GM19035 (cell line): ENCODE data around the gene NTNG1.
A peak's percentile ranks its signal among the peaks of the same experiment; 100 is the strongest.
"Not testable (repeated sequence)": the region's sequence is repeated elsewhere in the genome, so short reads cannot be mapped to it uniquely, and the experiment has no call there.

Experiments used
- ATAC-seq: cut with Tn5 transposase; IDR thresholded peaks from one replicate; pipeline ENCODE4 v1.9.1; 2021; ENCODE audit not compliant: unreplicated experiment

NTNG1 gene

DNA sequence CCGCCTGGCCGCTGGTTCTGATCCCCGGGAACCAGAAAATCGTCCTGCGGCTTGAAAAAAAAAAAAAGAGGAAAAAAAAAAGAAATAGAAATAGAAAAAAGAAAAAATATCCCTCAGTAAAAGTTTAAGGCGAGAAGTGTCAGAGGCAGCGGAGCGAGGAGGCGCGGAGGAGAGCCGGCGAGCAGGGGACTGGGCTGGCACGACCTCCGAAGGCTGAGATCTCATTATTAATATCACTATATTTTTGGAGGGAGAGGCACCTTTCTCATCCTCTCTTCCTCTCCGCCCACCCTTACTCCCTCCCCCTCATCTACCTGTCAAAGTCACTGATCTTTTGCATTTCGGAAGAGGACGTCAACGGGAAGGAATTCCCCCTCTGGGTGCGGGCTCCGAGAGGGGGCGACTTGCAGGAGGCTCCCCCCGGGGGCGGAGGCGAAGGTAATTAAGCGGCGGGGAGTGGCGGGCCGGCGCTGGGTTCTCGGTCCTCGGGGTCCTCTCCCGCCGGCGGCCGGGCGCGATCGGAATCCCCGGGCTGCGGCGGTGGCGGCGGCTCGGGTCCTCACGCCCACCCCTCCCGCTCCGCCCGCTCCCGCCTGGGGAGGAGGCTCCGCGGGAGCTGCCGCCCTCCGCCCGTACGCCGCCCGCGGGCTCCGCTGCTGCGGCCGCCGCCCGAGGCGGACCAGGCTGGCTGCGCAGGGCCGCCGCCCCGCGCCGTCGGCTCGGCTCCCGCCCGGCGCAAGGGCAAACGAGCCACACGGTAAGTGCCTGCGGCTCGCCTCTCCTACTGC, at the start of gene NTNG1:
TSS of gene NTNG1 (plus strand) at position 337 of the 788 bp plus-strand sequence.
- peak; percentile 54 for ATAC-seq

DNA sequence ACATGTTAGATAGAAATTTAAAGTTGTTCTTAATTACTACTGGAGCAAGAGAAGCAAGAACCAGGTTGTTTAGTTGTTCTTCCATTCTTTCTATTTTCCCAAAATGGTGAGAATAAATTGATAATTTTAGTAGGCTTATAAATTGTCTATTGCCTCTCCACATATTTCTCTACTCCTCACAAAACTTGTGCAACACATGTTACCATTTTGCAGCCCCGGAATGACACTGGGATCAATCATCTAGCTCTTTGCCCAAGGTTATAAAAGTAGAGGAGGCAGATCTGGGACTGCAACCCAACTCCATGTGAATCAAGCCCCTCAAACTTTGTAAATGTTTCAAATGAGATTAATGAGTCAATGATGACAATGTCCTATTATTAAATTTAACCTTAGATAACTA, 49.4 kb upstream of the NTNG1 start:
- ATAC-seq, result no peak

- ATAC-seq, result not testable (repeated sequence)
These were observed 47.4 kb upstream of the NTNG1 start for GRCh38 chr1:107093395-107093794.

- ATAC-seq, result no peak
These were observed 45.2 kb upstream of the NTNG1 start for GRCh38 chr1:107095647-107096046.

DNA sequence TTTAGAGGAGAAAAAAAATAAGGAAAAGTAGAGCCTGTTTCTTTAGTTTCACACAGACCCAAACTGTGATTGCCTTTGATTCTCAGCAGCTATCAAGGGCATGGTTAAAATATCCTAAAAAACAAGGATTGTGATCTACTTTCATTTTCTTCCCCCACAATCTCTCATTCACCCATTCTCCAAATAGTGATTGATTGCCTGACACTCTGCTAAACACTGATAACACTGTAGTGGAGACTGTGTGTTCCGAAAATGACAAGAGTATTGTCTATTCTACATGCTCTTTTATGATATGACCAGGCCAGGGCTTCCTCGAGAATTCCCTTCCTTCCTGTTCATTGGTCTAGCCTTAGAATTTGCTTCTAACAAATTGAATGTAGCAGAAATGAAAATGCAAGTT, 44.1 kb upstream of the NTNG1 start:
- no peak for ATAC-seq

DNA sequence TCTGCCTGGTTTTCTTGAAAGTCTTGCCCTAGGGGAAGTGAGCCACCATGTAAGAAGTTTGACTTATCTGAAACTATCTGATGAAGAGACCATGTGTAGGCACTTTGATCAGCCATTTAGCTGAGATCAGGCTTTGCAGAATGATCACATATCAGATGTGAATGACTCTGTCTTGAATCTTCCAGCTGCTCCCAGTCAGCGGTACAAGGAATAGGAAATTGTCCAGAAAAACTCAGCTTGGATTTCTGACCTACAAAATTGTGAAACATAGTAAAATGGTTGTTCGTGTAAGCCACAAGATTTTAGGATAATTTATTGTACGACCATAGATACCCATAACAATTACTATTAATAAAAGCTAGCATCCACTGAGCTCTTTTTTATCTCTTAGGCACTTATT, 41.9 kb upstream of the NTNG1 start:
- ATAC-seq, result no peak

DNA sequence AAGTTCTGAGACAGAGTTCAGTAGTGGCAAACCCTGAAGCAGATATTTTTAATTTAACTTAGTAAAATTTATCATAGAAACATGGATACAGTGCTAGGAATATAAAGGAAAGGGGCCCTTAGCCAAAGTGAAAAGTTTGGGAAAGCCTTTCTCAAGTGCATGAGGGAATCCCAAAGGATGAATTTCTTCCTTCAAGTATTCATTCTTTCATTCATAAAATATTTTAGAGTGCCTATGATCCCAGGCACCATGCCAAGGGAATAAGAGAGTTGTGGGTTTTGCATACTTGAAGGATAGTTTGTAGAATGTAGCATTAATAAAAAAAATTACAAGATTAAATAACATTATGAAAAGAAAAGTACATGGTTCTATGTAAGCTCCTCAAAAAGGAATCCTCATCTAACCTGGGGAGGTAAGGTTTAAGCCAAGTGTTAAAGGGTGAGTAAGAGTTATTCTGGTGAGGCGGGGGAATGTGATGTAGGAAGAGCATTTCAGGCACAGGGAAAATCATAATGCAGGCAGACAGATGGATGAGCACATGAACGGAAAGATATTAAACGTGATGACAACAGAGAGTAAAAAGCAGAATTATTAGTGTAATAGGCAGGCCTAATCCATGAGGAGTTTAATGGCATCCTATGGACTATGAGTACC, 40.4 kb upstream of the NTNG1 start:
- ATAC-seq, result no peak

DNA sequence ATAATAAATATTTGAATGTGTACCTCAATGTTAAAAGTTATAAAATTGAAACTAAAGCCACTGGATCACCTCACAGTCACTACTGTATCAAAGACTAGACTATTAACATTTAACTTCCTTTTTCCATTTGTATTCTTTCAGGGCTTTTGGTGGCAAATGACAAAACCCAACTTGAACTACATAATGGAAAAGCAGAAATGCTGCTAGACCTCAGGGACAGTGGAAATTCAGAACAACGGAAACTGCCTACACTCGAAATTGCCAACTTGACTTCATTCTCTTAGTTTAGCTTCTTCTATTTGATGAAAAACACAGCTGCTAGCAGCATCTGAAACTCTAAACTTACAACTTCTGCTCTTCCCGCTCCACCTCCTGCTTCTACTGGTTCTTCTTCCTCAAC, 34.9 kb upstream of the NTNG1 start:
- ATAC-seq, result no peak

GRCh38 chr1:107110326-107110725, 30.5 kb upstream of the NTNG1 start:
- no peak for ATAC-seq

DNA sequence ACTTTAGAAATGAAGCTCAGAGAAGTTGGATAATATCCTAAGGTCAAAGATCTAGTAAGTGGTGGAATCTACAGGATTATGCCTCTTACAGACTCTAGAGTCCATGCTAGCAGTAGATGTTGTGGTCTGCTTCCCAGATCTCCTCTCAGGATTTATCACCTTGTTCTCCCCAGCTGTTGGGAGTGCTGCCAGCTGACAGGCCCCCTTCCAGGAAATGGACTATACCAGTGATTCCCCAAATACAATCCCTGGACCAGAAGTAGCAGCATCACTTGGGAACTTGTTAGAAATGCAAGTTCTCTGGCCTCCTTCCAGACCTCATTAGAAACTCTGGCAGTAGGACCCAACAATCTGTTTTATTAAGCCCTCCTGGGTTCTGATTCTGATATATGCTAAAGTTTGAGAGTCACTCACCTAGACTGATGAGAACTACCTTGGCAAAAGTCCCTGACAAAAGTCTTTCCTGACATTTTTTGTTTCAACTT, 24.5 kb upstream of the NTNG1 start:
- no peak for ATAC-seq

GRCh38 chr1:107122225-107122624, 18.6 kb upstream of the NTNG1 start:
- no peak for ATAC-seq

DNA sequence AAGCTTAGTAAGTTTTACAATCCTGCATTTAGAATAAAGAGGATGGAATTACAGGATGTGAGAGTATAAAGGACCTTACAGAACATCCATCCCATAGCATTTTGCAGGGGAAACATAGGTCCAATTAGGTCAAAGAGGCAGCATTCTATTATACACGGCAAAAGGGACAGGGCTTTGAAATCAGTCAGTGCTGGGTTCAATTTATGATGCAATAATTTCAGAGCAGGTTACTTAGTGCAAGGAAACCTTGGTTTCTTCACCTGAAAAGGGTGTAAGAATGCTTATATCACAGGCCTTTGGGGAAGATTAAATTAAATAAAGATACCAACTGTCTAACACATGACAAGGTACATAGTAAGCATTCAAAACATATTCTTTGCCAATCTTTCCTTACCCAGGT, 17.1 kb upstream of the NTNG1 start:
- no peak for ATAC-seq

- ATAC-seq, result no peak
These were observed 16.1 kb upstream of the NTNG1 start for GRCh38 chr1:107124694-107125093.

DNA sequence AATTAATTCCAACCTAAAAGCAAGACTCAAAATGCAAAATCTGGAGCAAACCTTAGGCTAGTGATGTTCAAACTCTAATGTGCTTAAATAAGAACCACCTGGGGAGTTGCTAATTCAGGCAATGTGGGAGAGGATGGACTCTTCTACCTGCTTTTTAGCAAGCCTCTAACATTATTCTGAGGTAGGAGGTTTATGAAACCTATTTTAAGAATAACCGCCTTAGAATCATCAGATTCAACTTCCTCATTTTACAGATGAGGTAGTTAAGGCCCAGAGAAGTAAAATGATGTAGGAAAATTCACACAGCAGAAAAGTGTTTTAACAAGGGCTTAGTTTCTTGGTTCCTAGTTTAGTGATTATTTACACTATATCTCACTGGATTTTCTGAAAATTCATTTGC, 8.6 kb upstream of the NTNG1 start:
- ATAC-seq, result no peak

GRCh38 chr1:107132780-107133179, 8.1 kb upstream of the NTNG1 start:
- peak; percentile 70 for ATAC-seq

DNA sequence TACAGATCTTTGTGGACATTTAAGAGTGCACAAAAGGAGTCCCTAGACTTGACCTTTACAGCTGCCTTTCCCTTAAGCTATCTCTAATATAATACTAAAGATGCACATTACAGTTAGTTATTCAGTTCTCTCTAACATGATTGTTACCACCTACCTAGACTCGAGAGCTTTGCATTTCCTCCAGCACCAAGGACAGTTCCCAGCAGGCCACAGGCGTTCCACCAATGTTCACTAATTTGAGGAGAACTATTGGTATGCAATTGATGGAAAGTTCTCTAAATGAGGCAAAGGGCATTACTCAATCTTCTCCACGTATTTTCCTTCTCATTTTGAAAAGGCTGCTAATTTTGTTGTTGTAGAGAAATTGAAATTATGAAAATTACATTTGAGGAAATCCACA, 5.4 kb upstream of the NTNG1 start:
- no peak for ATAC-seq

GRCh38 chr1:107138166-107138565, 2.7 kb upstream of the NTNG1 start:
- no peak for ATAC-seq

GRCh38 chr1:107138767-107139445, 1.9 kb upstream of the NTNG1 start:
- ATAC-seq, result no peak

DNA sequence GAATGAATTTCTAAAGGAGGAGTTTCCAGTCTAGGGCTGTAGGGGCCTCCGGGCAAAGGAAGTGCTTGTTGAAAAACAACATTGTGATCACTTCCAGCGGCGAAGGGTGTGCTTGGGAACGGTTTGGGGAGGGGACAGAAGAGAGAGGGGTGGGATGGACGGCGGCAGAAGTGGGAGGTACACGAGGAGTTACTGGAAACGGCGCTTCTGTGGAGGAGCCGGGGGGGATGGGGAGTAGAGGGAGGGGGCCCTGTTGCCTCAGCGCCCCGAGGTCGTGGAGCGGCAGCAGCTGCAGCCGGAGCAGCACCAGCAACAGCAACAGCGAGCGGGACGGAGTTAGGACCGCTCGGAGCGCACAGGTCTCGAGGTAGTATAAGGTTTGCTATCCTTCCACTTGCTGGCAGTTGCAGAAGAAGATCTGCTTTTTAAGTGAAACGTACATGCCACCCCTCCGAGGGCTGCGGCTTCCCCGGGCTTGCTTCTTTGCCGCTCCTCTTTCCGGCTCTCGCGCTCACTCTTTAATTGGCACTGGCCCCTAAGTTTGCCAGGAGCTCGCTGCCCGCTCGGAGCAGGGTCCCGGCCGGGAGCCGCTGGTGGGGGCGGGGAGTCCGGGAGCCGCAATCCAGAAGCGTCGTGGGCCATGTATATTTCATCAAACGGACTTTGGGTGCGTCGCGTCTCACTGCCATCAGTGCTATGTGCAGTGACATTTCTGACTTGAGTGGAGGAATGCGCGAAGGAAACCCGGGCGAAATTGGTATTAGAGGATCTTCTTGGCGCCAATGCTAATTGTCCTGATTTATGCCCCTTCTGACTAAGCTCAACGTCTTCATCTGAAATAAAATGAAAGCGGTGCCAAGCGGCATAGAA, 771 bp upstream of the NTNG1 start:
- ATAC-seq, result no peak

DNA sequence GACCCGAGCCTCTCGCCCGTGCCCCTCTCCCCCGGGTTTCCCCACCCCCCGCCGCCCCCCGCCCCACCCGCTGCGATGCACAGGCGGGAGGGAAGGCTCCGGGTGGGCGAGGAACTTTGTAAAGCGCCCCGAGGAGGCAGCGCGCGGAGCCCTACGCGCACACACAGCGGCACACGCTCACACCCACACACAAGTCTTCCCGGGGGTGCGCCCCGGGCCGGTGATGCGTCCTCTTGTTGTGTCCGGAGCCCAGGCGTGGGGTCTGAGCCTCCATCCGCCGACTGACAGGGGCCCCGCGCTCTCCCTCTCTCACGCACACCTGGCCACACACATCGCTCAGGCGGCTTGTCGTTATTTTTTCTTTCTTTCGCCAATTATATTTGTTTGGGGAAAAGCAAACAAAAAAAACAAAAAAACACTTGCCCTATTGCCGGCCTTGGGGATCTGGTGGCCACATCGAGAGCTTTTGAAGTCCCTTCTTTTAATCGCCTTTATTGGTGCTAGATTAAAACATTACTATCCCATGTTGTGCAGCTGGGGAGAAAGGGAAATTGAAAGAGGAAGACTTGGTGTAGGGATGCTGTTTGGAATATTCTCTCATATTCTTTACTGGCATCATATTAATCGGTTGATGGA, 770 bp downstream of the NTNG1 start:
- ATAC-seq, result peak; percentile 58
